IMR-90 (cell line): ENCODE data around the gene OCSTAMP. TPM values are rescaled to one million over a fixed set of nuclear protein-coding genes. Genes with fewer than 3 reads are reported as not detected.

Experiments used
- ATAC-seq: fragments of 200-7000 bp; cut with Tn5 transposase; 2 replicates; pipeline ENCODE4 v1.9.1; 2020; ENCODE audit warnings: low read depth, mild to moderate bottlenecking, moderate library complexity
- BruUV-seq: library from RNA; stranded (reverse); fragments of 400-500 nt; replicated peaks from 2 replicates; lab custom pipeline; 2021; lab: Mats Ljungman, UMichigan
- CTCF ChIA-PET: fragments of 300-600 bp; formaldehyde crosslinking; extraction: SDS; loops from one replicate; lab custom pipeline; 2021; ENCODE audit warnings: antibody characterized with exemption; lab: Yijun Ruan, JAX
- POLR2A ChIA-PET: fragments of 300-600 bp; sonication (Branson Sonifier 250); formaldehyde crosslinking; loops from one replicate; lab custom pipeline; 2022; ENCODE audit warnings: antibody characterized with exemption; ENCODE audit not compliant: unreplicated experiment; lab: Charles Lee
- DNase-seq: peaks from one replicate; pipeline ENCODE4 v3.0.0; 2013
- H2AFZ ChIP-seq: replicated peaks from 2 replicates; pipeline ENCODE3; 2013; ENCODE audit warnings: low read length, mild to moderate bottlenecking; ENCODE audit not compliant: poor library complexity
- H2AK5ac ChIP-seq: 2 replicates; pipeline ENCODE4 v1.6.1; 2013; ENCODE audit warnings: low read depth, low read length, inconsistent platforms
- H2AK9ac ChIP-seq: replicated peaks from 2 replicates; pipeline ENCODE3; 2013; ENCODE audit warnings: mild to moderate bottlenecking, low read depth, low read length, moderate library complexity; ENCODE audit not compliant: poor library complexity
- H2BK120ac ChIP-seq: 2 replicates; pipeline ENCODE4 v1.6.1; 2013; ENCODE audit warnings: low read depth, low read length, inconsistent platforms
- H2BK15ac ChIP-seq: 3 replicates; pipeline ENCODE4 v1.6.1; 2013; ENCODE audit warnings: low read depth, low read length, inconsistent platforms
- H2BK20ac ChIP-seq: 2 replicates; pipeline ENCODE4 v1.6.1; 2013; ENCODE audit warnings: low read depth, mild to moderate bottlenecking, inconsistent platforms, low read length, moderate library complexity
- H2BK5ac ChIP-seq: 2 replicates; pipeline ENCODE4 v1.6.1; 2013; ENCODE audit warnings: mild to moderate bottlenecking, low read depth, low read length, inconsistent platforms; ENCODE audit not compliant: poor library complexity, severe bottlenecking
- H3K14ac ChIP-seq: replicated peaks from 2 replicates; pipeline ENCODE4 v1.6.1; 2013; ENCODE audit warnings: low read depth, low read length, inconsistent platforms
- H3K18ac ChIP-seq: 2 replicates; pipeline ENCODE4 v1.6.1; 2013; ENCODE audit warnings: low read depth, low read length, control low read depth
- H3K23ac ChIP-seq: 2 replicates; pipeline ENCODE4 v1.6.1; 2013; ENCODE audit warnings: low read depth, low read length, inconsistent platforms
- H3K27ac ChIP-seq: 2 replicates; pipeline ENCODE4 v1.5.1; 2013; ENCODE audit warnings: mild to moderate bottlenecking, control low read depth, low read length; ENCODE audit not compliant: insufficient read depth
- H3K27me3 ChIP-seq: 2 replicates; pipeline ENCODE4 v1.6.1; 2013; ENCODE audit warnings: low read length; ENCODE audit not compliant: control insufficient read depth, insufficient read depth
- H3K36me3 ChIP-seq: 2 replicates; pipeline ENCODE4 v1.6.1; 2013; ENCODE audit warnings: low read length, mixed read lengths; ENCODE audit not compliant: control insufficient read depth, insufficient read depth
- H3K4ac ChIP-seq: 2 replicates; pipeline ENCODE4 v1.6.1; 2013; ENCODE audit warnings: low read depth, low read length, inconsistent platforms
- H3K4me1 ChIP-seq: 2 replicates; pipeline ENCODE4 v1.6.1; 2013; ENCODE audit warnings: low read length, mixed read lengths; ENCODE audit not compliant: control insufficient read depth, insufficient read depth
- H3K4me2 ChIP-seq: 2 replicates; pipeline ENCODE4 v1.6.1; 2013; ENCODE audit warnings: low read depth, mild to moderate bottlenecking, control low read depth, low read length, moderate library complexity
- H3K4me3 ChIP-seq: 2 replicates; pipeline ENCODE4 v1.5.1; 2013; ENCODE audit warnings: low read depth, mild to moderate bottlenecking, control low read depth, low read length, moderate library complexity; ENCODE audit not compliant: insufficient read depth
- H3K56ac ChIP-seq: 2 replicates; pipeline ENCODE4 v1.6.1; 2013; ENCODE audit warnings: low read length, inconsistent platforms; ENCODE audit not compliant: insufficient read depth; ENCODE audit errors: extremely low read depth
- H3K79me1 ChIP-seq, 2 experiments: 2 replicates each; pipeline ENCODE4 v1.6.1; 2013; ENCODE audit warnings: low read length in 2 of 2, inconsistent platforms in 1 of 2, low read depth in 1 of 2
- H3K9ac ChIP-seq: 2 replicates; pipeline ENCODE4 v1.6.1; 2013; ENCODE audit warnings: low read depth, low read length, control low read depth
- H3K9me1 ChIP-seq: 2 replicates; pipeline ENCODE4 v1.6.1; 2013; ENCODE audit warnings: low read length, inconsistent platforms; ENCODE audit not compliant: insufficient read depth
- H3K9me3 ChIP-seq: 2 replicates; pipeline ENCODE4 v1.6.1; 2013; ENCODE audit warnings: low read length; ENCODE audit not compliant: control insufficient read depth, insufficient read depth
- H4K20me1 ChIP-seq: 2 replicates; pipeline ENCODE4 v1.6.1; 2013; ENCODE audit warnings: low read length, inconsistent platforms; ENCODE audit not compliant: insufficient read depth
- H4K5ac ChIP-seq: 2 replicates; pipeline ENCODE4 v1.6.1; 2013; ENCODE audit warnings: mild to moderate bottlenecking, low read depth, low read length, control low read depth
- H4K8ac ChIP-seq, 2 experiments: 2 replicates each; pipeline ENCODE4 v1.6.1; 2013; ENCODE audit warnings: low read depth in 2 of 2, low read length in 2 of 2, control low read depth in 1 of 2, inconsistent platforms in 1 of 2
- H4K91ac ChIP-seq: 2 replicates; pipeline ENCODE4 v1.6.1; 2013; ENCODE audit warnings: low read depth, low read length, inconsistent platforms; ENCODE audit not compliant: insufficient read depth
- ELK1 ChIP-seq: fragments of 150-350 bp; IDR thresholded peaks from 2 replicates; pipeline ENCODE4 v1.6.1; 2016; ENCODE audit warnings: low read depth, mild to moderate bottlenecking, low read length, moderate library complexity, borderline replicate concordance
- RAD21 ChIP-seq: IDR thresholded peaks from 2 replicates; pipeline ENCODE4 v1.6.1; 2012; ENCODE audit warnings: low read length, improper control_type of control experiment
- WGBS, 2 experiments: methylation state at CpG; one replicate each; pipeline versions ENCODE4 v1.1.5 to v1.1.7; 2013; ENCODE audit warnings: missing lambda C conversion rate in 2 of 2; ENCODE audit not compliant: insufficient read length in 1 of 2; ENCODE audit errors: extremely low coverage in 2 of 2; 5-methylcytosine and 5-hydroxymethylcytosine counted together
- dilution Hi-C: fragments of 300-500 bp; cut with HindIII; formaldehyde crosslinking; loops from one replicate; pipeline ENCODE4 v1.14.3; 2018; ENCODE audit warnings: low sequenced_read_pairs; ENCODE audit not compliant: unreplicated experiment
- in situ Hi-C: fragments of 300-500 bp; cut with MboI; formaldehyde crosslinking; loops from 3 replicates; pipeline ENCODE4 v1.14.3; 2019; ENCODE audit warnings: low sequenced_read_pairs, inconsistent platforms, mixed read lengths
- intact Hi-C: fragments of 100-400 bp; cut with micrococcal nuclease; formaldehyde crosslinking; loops from 2 replicates; pipeline ENCODE4 v1.10.0; 2022
- polyA plus RNA-seq, 3 experiments: library from polyadenylated mRNA; depleted of rRNA; stranded (reverse); fragments of >200 nt; gene quantifications; 2 replicates each; pipeline ENCODE4 v1.2.3, GENCODE V29; 2012; ENCODE audit warnings: low replicate concordance in 1 of 3
- total RNA-seq: library from RNA; depleted of rRNA; stranded (reverse); fragments of >200 nt; gene quantifications from 2 replicates; pipeline ENCODE4 v1.2.3, GENCODE V29; 2012

The OCSTAMP gene
- total and polyA plus RNA-seq, 2 of the 4 experiments (the other 2 are of a cell fraction), result not detected

GRCh38 chr20:46544576-46544975 lies 5.9 kb downstream of the OCSTAMP start:
- H3K4ac ChIP-seq, result no peak overlapping the region
- H2BK15ac ChIP-seq, result no peak overlapping the region
- TF ChIP-seq ELK1 (no peak), RAD21 (peak; percentile 24; the same call in 1 of the 2 replicates)
- H3K23ac ChIP-seq, result no peak overlapping the region
- no peak overlapping the region for H2AK9ac ChIP-seq
- no peak overlapping the region for H3K14ac ChIP-seq
- no peak overlapping the region for H2AFZ ChIP-seq
- POLR2A ChIA-PET, result no interaction called here
- CTCF ChIA-PET, result no interaction called here
- H3K79me1 ChIP-seq, result no peaks in the 10 kb centered on the region
- no peak overlapping the region for H3K18ac ChIP-seq
- no peak overlapping the region for H3K4me3 ChIP-seq
- H2BK20ac ChIP-seq, result no peak overlapping the region
- in situ Hi-C loops (no loop called here), intact Hi-C loops (no loop called here), dilution Hi-C loops (no loop called here)
- no peaks in the 10 kb centered on the region for H3K9me3 ChIP-seq
- H3K56ac ChIP-seq, result no peak overlapping the region
- no peaks in the 10 kb centered on the region for H4K20me1 ChIP-seq
- H3K36me3 ChIP-seq, result no peaks in the 10 kb centered on the region
- DNase-seq, result peak; percentile 8
- H3K4me1 ChIP-seq, result no peaks in the 10 kb centered on the region
- no peak overlapping the region for H3K9ac ChIP-seq
- no peak overlapping the region for H3K4me2 ChIP-seq
- H4K8ac ChIP-seq, result no peak overlapping the region
- H4K5ac ChIP-seq, result no peak overlapping the region
- no peak overlapping the region for H2AK5ac ChIP-seq
- no peak overlapping the region for H4K91ac ChIP-seq
- H2BK120ac ChIP-seq, result no peak overlapping the region
- H3K9me1 ChIP-seq, result no peaks in the 10 kb centered on the region
- BruUV-seq, result no TSS peak
- H3K27ac ChIP-seq, result no peak overlapping the region
- no peak for ATAC-seq
- peaks cover 17% of the 10 kb centered on the region for H3K27me3 ChIP-seq
- H2BK5ac ChIP-seq, result no peak overlapping the region
- no CpG with 5 or more reads among the region's 3 CpGs for WGBS, 2 experiments
